Measurements from ENCODE around the gene ARL8B. TPM values are rescaled to one million over a fixed set of nuclear protein-coding genes. Genes with fewer than 3 reads are reported as not detected.
"Not testable (repeated sequence)": the region's sequence is repeated elsewhere in the genome, so short reads cannot be mapped to it uniquely, and the experiment has no call there.

ARL8B gene
- total and polyA plus RNA-seq, 9 donors, result 27.1 to 70.6 (median 49.8) TPM

- Histone ChIP-seq H3K27ac (no peak overlapping the region), H3K4me3 (no peak overlapping the region), H3K4me1 (ENCODE audit: insufficient read depth) (no peaks in the 10 kb centered on the region), H3K27me3 (no peaks in the 10 kb centered on the region), H3K9me3 (no peaks in the 10 kb centered on the region), H3K36me3 (no peaks in the 10 kb centered on the region)
- DNase-seq, result no peak
- WGBS, 3 donors, result 82 to 86% (median 83%) methylated on average over 15 of the region's 15 CpGs
- intact Hi-C loops (cut with DNase I), result no loop called here
- no peak for TF ChIP-seq EP300 (IDR thresholded peaks at IDR 0.05)
- no peak for TF ChIP-seq POLR2A (IDR thresholded peaks at IDR 0.05)
- no peak for TF ChIP-seq CTCF (IDR thresholded peaks at IDR 0.05)
Observed at GRCh38 chr3:5080779-5081550, 41.1 kb upstream of the ARL8B start.

GRCh38 chr3:5081973-5082788, 39.9 kb upstream of the ARL8B start:
- DNase-seq; H3K27ac ChIP-seq; H3K27me3 ChIP-seq; H3K4me1 ChIP-seq (ENCODE audit: insufficient read depth); H3K9me3 ChIP-seq; intact Hi-C loops (cut with DNase I); H3K36me3 ChIP-seq; H3K4me3 ChIP-seq: not testable (repeated sequence)
- WGBS, 3 donors, result 62 to 66% (median 64%) methylated on average over 18 of the region's 18 CpGs

GRCh38 chr3:5082789-5083115, 39.3 kb upstream of the ARL8B start:
- Histone ChIP-seq H3K4me3 (no peak overlapping the region), H3K4me1 (ENCODE audit: insufficient read depth) (peaks cover 1% of the 10 kb centered on the region), H3K9me3 (no peaks in the 10 kb centered on the region), H3K27ac (no peak overlapping the region), H3K27me3 (no peaks in the 10 kb centered on the region), H3K36me3 (no peaks in the 10 kb centered on the region)
- TF ChIP-seq EP300 (IDR thresholded peaks at IDR 0.05), result no peak
- no peak for TF ChIP-seq CTCF (IDR thresholded peaks at IDR 0.05)
- TF ChIP-seq POLR2A (IDR thresholded peaks at IDR 0.05), result no peak
- WGBS, 3 donors, result 80 to 87% (median 81%) methylated on average over 7 of the region's 7 CpGs
- DNase-seq, result no peak
- intact Hi-C loops (cut with DNase I), result no loop called here

- no peak overlapping the region for H3K4me3 ChIP-seq
- 89 to 93% (median 90%) methylated on average over 5 of the region's 5 CpGs for WGBS, 3 donors
- no peaks in the 10 kb centered on the region for H3K9me3 ChIP-seq
- DNase-seq, result no peak
- H3K36me3 ChIP-seq, result no peaks in the 10 kb centered on the region
- no peak overlapping the region for H3K27ac ChIP-seq
- TF ChIP-seq CTCF (IDR thresholded peaks at IDR 0.05), result no peak
- TF ChIP-seq POLR2A (IDR thresholded peaks at IDR 0.05), result no peak
- TF ChIP-seq EP300 (IDR thresholded peaks at IDR 0.05), result no peak
- intact Hi-C loops (cut with DNase I), result no loop called here
- no peaks in the 10 kb centered on the region for H3K27me3 ChIP-seq
- peaks cover 1% of the 10 kb centered on the region for H3K4me1 ChIP-seq (ENCODE audit: insufficient read depth)
Observed at GRCh38 chr3:5084224-5084623, 37.9 kb upstream of the ARL8B start.

GRCh38 chr3:5086708-5087107, 35.4 kb upstream of the ARL8B start:
- Histone ChIP-seq H3K4me1 (ENCODE audit: insufficient read depth) (peaks cover 1% of the 10 kb centered on the region), H3K36me3 (no peaks in the 10 kb centered on the region), H3K27ac (no peak overlapping the region), H3K9me3 (no peaks in the 10 kb centered on the region), H3K4me3 (no peak overlapping the region), H3K27me3 (no peaks in the 10 kb centered on the region)
- WGBS, 3 donors, result 6 to 43% (median 18%) methylated on average over 1 of the region's 1 CpG
- intact Hi-C loops (cut with DNase I), result no loop called here
- no peak for DNase-seq
- no peak for TF ChIP-seq POLR2A (IDR thresholded peaks at IDR 0.05)
- TF ChIP-seq EP300 (IDR thresholded peaks at IDR 0.05), result no peak
- TF ChIP-seq CTCF (IDR thresholded peaks at IDR 0.05), result no peak

Data from ovary (tissue), 9 donors.